GM19467 (cell line): ENCODE data around the gene PEX11G.
"Not testable (repeated sequence)": the region's sequence is repeated elsewhere in the genome, so short reads cannot be mapped to it uniquely, and the experiment has no call there.

Experiments
- ATAC-seq: cut with Tn5 transposase; IDR thresholded peaks from one replicate; pipeline ENCODE4 v1.9.1; 2021; ENCODE audit warnings: mild to moderate bottlenecking, moderate library complexity; ENCODE audit not compliant: unreplicated experiment

PEX11G gene

GRCh38 chr19:7441468-7442146, 47.2 kb downstream of the PEX11G start:
- no peak for ATAC-seq

DNA sequence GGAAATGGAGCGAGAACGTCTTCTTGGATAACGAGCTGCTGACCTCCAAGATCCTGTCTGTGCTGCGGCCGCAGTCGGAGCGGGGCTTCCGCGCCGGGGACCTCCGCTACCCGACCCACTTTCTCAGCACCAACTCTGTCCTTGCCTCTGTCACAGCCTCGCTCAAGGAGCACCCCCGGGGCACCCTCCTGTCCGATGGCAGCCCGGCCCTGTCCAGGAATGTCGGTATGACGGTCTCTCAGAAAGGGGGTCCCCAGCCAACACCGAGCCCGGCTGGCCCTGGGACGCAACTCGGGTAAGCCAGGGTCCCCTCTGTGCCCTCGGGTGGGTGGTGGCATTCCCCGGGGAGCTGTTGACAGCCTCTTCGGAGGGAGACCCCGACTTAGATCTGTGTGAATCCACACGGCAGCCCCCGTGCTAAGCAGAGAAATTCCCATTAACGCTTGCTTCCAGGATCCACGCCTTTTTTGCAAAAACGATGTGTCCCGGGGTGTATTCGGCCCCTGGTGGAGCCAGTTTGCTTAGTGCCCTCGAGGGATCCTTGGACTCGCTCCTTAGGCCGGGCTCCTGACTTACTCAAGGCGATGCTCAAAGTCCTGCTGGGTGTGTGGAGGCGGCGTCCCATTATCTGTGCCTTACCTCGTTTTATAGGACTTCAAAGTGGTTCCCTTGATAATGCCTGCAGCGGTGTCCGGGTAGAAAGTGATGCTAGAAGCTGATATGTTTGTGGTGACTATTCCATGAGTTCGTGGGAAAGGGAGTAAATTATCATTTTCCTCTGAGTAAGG, 48.5 kb downstream of the PEX11G start:
- no peak for ATAC-seq

DNA sequence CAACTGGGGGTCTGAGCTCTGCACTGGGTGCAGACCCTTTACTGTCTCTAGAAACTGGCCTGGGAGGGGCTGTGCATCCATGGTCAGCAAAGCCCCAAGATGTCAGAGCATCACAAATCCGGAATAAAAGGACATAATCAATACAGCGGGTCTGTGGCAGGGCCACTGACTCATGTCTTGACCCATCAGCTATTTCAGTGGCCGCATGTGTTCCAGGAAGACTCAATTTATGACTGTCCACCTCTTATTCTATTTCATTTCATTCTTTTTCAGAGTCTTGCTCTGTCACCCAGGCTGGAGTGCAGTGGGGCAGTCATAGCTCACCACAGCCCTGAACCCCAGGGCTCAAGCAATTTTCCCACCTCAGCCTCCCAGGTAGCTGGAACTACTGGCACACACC, 53.2 kb downstream of the PEX11G start:
- no peak for ATAC-seq

- no peak for ATAC-seq
Measured at GRCh38 chr19:7434391-7434790, 54.4 kb downstream of the PEX11G start.

DNA sequence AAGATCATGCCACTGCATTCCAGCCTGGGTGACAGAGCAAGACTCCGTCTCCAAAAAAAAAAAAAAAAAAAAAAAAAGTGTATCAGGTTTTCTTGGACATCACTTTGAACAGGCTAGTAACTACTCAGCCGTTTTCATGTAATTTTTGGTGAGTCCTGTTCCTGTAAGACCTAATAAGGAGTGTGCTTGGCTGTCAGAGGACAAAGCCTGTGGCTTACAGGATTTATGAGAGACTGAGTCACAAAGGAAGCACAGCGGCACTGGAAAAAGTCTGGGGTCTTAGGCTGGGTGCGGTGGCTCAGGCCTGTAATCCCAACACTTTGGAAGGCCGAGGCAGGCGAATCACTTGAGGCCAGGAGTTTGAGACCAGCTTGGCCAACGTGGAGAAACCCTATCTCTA, 55.4 kb downstream of the PEX11G start:
- ATAC-seq = not testable (repeated sequence)

GRCh38 chr19:7429638-7430282, 59.1 kb downstream of the PEX11G start:
- ATAC-seq = no peak

GRCh38 chr19:7428651-7429113, 60.2 kb downstream of the PEX11G start:
- no peak for ATAC-seq

DNA sequence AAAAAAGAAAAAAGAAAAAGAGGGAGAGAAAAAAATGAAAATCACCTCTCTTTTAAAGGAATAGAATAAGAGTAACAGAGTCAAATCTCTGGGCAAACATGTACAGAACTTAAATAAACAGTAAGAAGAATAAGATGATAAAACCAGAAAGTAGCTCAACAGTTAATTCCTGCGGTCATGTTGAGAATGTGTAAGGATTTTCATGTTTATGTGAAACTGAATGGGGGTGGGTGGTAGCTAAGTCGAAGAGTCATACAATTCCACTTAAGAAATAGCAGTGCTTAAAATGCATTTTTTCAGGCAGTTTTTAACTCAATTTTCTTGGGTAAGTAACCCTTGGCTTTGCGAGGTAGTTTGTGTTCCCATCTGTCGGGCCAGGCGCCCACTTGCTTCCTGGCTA, 60.9 kb downstream of the PEX11G start:
- no peak for ATAC-seq

GRCh38 chr19:7426986-7427385, 61.8 kb downstream of the PEX11G start:
- no peak for ATAC-seq
